ENCODE data around the gene GPR78. TPM values are rescaled to one million over a fixed set of nuclear protein-coding genes. Genes with fewer than 3 reads are reported as not detected.

Gene GPR78
- total and polyA plus RNA-seq, 4 donors, result not detected

DNA sequence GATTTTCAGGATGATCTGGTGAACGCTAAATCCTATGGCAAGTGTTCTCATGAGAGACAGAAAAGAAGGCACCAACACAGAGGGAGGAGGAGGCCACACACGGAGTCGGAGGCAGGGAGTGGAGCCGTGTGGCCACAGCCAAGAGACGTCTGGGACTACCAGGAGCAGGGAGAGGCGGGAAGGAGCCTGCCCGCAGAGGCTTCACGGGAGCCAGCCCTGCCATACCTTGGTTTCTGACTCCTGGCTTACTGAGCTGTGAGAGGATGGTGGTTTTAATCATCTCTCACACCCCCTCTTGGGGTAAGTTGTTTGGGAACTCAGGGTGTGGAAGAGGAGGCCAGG is 33.5 kb upstream of the GPR78 start:
- Histone ChIP-seq H3K27ac (ENCODE audit: low read depth in 1 of 2, low read length in 2 of 2) (no peak overlapping the region), H3K9me3 (ENCODE audit: control insufficient read depth in 4 of 4, low read length in 3 of 4) (no peaks in the 10 kb centered on the region), H3K4me1 (ENCODE audit: control insufficient read depth in 4 of 4, insufficient read depth in 4 of 4, low read length in 3 of 4) (no peaks in the 10 kb centered on the region), H3K9ac (ENCODE audit: low read depth in 1 of 2, low read length in 2 of 2) (no peak overlapping the region), H3K36me3 (ENCODE audit: control insufficient read depth in 4 of 4, insufficient read depth in 3 of 4, low read depth in 1 of 4, low read length in 3 of 4) (no peaks in the 10 kb centered on the region), H3K4me3 (ENCODE audit: low read depth in 1 of 3, low read length in 3 of 3) (no peak overlapping the region), H3K27me3 (ENCODE audit: control insufficient read depth in 4 of 4, insufficient read depth in 4 of 4, low read length in 3 of 4) (no peaks in the 10 kb centered on the region)
- TF ChIP-seq NR2F2 (IDR thresholded peaks at IDR 0.05) (no peak), RXRA (IDR thresholded peaks at IDR 0.05) (no peak), FOXA2 (IDR thresholded peaks at IDR 0.05) (no peak), CTCF (IDR thresholded peaks at IDR 0.05; ENCODE audit: low read depth, low read length, missing input control) (no peak), EGR1 (IDR thresholded peaks at IDR 0.05; ENCODE audit: low read depth in 2 of 2) (no peak), JUND (IDR thresholded peaks at IDR 0.05) (no peak), HNF4A (conservative IDR thresholded peaks at IDR 0.05) (no peak), SP1 (IDR thresholded peaks at IDR 0.05) (no peak)
- TF ChIP-seq, protein P1, sequence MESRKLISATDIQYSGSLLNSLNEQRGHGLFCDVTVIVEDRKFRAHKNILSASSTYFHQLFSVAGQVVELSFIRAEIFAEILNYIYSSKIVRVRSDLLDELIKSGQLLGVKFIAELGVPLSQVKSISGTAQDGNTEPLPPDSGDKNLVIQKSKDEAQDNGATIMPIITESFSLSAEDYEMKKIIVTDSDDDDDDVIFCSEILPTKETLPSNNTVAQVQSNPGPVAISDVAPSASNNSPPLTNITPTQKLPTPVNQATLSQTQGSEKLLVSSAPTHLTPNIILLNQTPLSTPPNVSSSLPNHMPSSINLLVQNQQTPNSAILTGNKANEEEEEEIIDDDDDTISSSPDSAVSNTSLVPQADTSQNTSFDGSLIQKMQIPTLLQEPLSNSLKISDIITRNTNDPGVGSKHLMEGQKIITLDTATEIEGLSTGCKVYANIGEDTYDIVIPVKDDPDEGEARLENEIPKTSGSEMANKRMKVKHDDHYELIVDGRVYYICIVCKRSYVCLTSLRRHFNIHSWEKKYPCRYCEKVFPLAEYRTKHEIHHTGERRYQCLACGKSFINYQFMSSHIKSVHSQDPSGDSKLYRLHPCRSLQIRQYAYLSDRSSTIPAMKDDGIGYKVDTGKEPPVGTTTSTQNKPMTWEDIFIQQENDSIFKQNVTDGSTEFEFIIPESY (IDR thresholded peaks at IDR 0.05), result no peak
- TF ChIP-seq, protein P2, sequence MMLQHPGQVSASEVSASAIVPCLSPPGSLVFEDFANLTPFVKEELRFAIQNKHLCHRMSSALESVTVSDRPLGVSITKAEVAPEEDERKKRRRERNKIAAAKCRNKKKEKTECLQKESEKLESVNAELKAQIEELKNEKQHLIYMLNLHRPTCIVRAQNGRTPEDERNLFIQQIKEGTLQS (IDR thresholded peaks at IDR 0.05), result no peak
- WGBS, result 82% methylated on average over 8 of the region's 8 CpGs
- no peak for DNase-seq (ENCODE audit: low spot score)

DNA sequence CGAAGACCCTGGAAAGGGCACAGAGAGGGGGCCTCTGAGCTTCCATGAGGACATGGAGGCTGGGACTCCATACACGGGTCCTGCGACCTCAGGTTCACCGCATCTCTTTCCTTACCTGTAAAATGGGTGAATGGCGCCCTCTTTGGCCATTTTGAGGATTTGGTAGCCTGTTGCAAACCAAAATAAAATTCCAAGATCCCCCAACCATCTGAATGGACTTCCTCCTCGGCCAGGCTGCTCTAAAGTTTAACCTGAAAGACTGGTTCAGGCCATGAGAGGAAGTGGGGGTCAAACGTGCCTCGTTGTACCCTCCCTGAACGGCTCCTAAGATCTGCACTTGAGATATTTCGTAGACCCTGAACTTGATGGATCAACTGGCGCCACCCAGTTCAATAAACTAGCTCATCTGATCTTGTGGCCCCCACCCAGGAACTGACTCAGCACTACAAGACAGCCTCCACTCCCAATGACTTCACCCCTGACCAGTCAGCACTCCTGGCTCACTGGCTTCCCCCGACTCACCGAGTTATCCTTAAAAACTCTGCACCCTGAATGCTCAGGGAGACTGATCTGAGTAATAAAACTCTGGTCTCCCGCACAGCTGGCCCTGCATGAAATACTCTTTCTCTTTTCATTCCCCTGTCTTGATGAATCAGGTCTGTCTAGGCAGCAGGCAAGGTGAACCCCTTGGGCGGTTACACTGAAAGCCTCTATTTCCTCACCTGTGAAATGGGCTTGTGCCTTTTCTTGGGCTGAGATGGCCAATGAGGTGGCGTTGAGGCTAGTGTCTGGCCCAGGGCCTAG is 32.9 kb upstream of the GPR78 start:
- DNase-seq (ENCODE audit: low spot score), result no peak
- Histone ChIP-seq H3K9me3 (ENCODE audit: control insufficient read depth in 4 of 4, low read length in 3 of 4) (no peaks in the 10 kb centered on the region), H3K36me3 (ENCODE audit: control insufficient read depth in 4 of 4, insufficient read depth in 3 of 4, low read depth in 1 of 4, low read length in 3 of 4) (no peaks in the 10 kb centered on the region), H3K4me1 (ENCODE audit: control insufficient read depth in 4 of 4, insufficient read depth in 4 of 4, low read length in 3 of 4) (no peaks in the 10 kb centered on the region), H3K27me3 (ENCODE audit: control insufficient read depth in 4 of 4, insufficient read depth in 4 of 4, low read length in 3 of 4) (no peaks in the 10 kb centered on the region), H3K27ac (ENCODE audit: low read depth in 1 of 2, low read length in 2 of 2) (no peak overlapping the region), H3K9ac (ENCODE audit: low read depth in 1 of 2, low read length in 2 of 2) (no peak overlapping the region), H3K4me3 (ENCODE audit: low read depth in 1 of 3, low read length in 3 of 3) (no peak overlapping the region)
- TF ChIP-seq CTCF (IDR thresholded peaks at IDR 0.05; ENCODE audit: low read depth, low read length, missing input control) (peak; percentile 25), RAD21 (IDR thresholded peaks at IDR 0.05) (peak in 1 of 2 donors; percentile 63), SP1 (IDR thresholded peaks at IDR 0.05) (no peak), RXRA (IDR thresholded peaks at IDR 0.05) (no peak), HNF4A (conservative IDR thresholded peaks at IDR 0.05) (no peak), MAX (IDR thresholded peaks at IDR 0.05) (no peak), TAF1 (conservative IDR thresholded peaks at IDR 0.05) (no peak), HNF4G (IDR thresholded peaks at IDR 0.05) (no peak)
- TF ChIP-seq, protein P1 (IDR thresholded peaks at IDR 0.05), result no peak
- WGBS, result 67% methylated on average over 16 of the region's 16 CpGs
